Measurements from ENCODE around the gene TEX9. TPM values are rescaled to one million over a fixed set of nuclear protein-coding genes. Genes with fewer than 3 reads are reported as not detected.

Gene TEX9
- total RNA-seq, 1 donor from 2014 or later, result 32.7 TPM

GRCh38 chr15:56469483-56469882 is 104.3 kb downstream of the TEX9 start:
- Mint-ChIP-seq H3K4me1 (ENCODE audit: low read depth) (peaks cover 13% of the 10 kb centered on the region), H3K4me3 (ENCODE audit: low read depth) (no peak overlapping the region), H3K27me3 (peaks cover 31% of the 10 kb centered on the region), H3K36me3 (ENCODE audit: insufficient read depth) (no peaks in the 10 kb centered on the region), H3K9me3 (ENCODE audit: low read depth) (no peaks in the 10 kb centered on the region), H3K27ac (no peak overlapping the region)
- TF ChIP-seq, protein P1, sequence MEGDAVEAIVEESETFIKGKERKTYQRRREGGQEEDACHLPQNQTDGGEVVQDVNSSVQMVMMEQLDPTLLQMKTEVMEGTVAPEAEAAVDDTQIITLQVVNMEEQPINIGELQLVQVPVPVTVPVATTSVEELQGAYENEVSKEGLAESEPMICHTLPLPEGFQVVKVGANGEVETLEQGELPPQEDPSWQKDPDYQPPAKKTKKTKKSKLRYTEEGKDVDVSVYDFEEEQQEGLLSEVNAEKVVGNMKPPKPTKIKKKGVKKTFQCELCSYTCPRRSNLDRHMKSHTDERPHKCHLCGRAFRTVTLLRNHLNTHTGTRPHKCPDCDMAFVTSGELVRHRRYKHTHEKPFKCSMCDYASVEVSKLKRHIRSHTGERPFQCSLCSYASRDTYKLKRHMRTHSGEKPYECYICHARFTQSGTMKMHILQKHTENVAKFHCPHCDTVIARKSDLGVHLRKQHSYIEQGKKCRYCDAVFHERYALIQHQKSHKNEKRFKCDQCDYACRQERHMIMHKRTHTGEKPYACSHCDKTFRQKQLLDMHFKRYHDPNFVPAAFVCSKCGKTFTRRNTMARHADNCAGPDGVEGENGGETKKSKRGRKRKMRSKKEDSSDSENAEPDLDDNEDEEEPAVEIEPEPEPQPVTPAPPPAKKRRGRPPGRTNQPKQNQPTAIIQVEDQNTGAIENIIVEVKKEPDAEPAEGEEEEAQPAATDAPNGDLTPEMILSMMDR (IDR thresholded peaks at IDR 0.05; ENCODE audit: unreplicated experiment), result no peak
- no peak for DNase-seq (ENCODE audit: low spot score, unreplicated experiment)

- no peak overlapping the region for H3K4me3 Mint-ChIP-seq (ENCODE audit: low read depth)
- no peaks in the 10 kb centered on the region for H3K36me3 Mint-ChIP-seq (ENCODE audit: insufficient read depth)
- H3K27me3 Mint-ChIP-seq, result peaks cover 31% of the 10 kb centered on the region
- no peak overlapping the region for H3K27ac Mint-ChIP-seq
- no peaks in the 10 kb centered on the region for H3K9me3 Mint-ChIP-seq (ENCODE audit: low read depth)
- TF ChIP-seq, protein P1 (IDR thresholded peaks at IDR 0.05; ENCODE audit: unreplicated experiment), result no peak
- no peak for DNase-seq (ENCODE audit: low spot score, unreplicated experiment)
- H3K4me1 Mint-ChIP-seq (ENCODE audit: low read depth), result peaks cover 8% of the 10 kb centered on the region
Observed at GRCh38 chr15:56471440-56472069, 106.3 kb downstream of the TEX9 start.

DNA sequence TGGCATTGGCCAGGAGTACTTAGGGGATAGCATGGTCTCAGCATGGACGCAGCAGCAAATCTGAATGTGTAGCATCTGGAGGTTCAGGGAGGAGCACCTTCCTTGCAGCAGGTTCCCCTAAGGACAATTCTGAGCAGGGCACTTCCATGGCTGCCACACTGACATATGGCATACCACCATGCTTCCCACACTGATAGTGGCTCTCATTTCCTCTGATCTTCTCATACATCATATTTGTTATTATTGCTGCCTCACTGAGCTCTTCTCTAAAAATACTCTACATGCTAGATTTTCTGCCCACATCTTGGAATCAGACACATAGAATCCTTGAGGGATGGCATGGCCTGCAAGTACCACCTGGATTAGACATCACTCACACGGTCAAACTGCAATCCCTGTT is 107.1 kb downstream of the TEX9 start:
- peaks cover 31% of the 10 kb centered on the region for H3K27me3 Mint-ChIP-seq
- H3K4me1 Mint-ChIP-seq (ENCODE audit: low read depth), result peaks cover 8% of the 10 kb centered on the region
- no peak overlapping the region for H3K4me3 Mint-ChIP-seq (ENCODE audit: low read depth)
- DNase-seq (ENCODE audit: low spot score, unreplicated experiment), result no peak
- H3K9me3 Mint-ChIP-seq (ENCODE audit: low read depth), result no peaks in the 10 kb centered on the region
- no peak overlapping the region for H3K27ac Mint-ChIP-seq
- no peaks in the 10 kb centered on the region for H3K36me3 Mint-ChIP-seq (ENCODE audit: insufficient read depth)
- TF ChIP-seq, protein P1 (IDR thresholded peaks at IDR 0.05; ENCODE audit: unreplicated experiment), result no peak

- Mint-ChIP-seq H3K27me3 (peaks cover 30% of the 10 kb centered on the region), H3K4me1 (ENCODE audit: low read depth) (peaks cover 7% of the 10 kb centered on the region), H3K9me3 (ENCODE audit: low read depth) (no peaks in the 10 kb centered on the region), H3K27ac (no peak overlapping the region), H3K4me3 (ENCODE audit: low read depth) (no peak overlapping the region), H3K36me3 (ENCODE audit: insufficient read depth) (no peaks in the 10 kb centered on the region)
- no peak for DNase-seq (ENCODE audit: low spot score, unreplicated experiment)
- TF ChIP-seq, protein P1 (IDR thresholded peaks at IDR 0.05; ENCODE audit: unreplicated experiment), result no peak
Observed at GRCh38 chr15:56473017-56473416, 107.8 kb downstream of the TEX9 start.

- peaks cover 19% of the 10 kb centered on the region for H3K27me3 Mint-ChIP-seq
- H3K36me3 Mint-ChIP-seq (ENCODE audit: insufficient read depth), result no peaks in the 10 kb centered on the region
- H3K27ac Mint-ChIP-seq, result no peak overlapping the region
- no peak overlapping the region for H3K4me3 Mint-ChIP-seq (ENCODE audit: low read depth)
- TF ChIP-seq, protein P1 (IDR thresholded peaks at IDR 0.05; ENCODE audit: unreplicated experiment), result no peak
- H3K4me1 Mint-ChIP-seq (ENCODE audit: low read depth), result no peaks in the 10 kb centered on the region
- DNase-seq (ENCODE audit: low spot score, unreplicated experiment), result no peak
- peaks cover 8% of the 10 kb centered on the region for H3K9me3 Mint-ChIP-seq (ENCODE audit: low read depth)
Observed at GRCh38 chr15:56475351-56475750, 110.1 kb downstream of the TEX9 start.

Other genes with a start within 250 kb of the TEX9 start
- gene RFX7, start 121.5 kb upstream of the TEX9 start, total RNA-seq, result 33.6 and 36.5 TPM in 2 replicates
- 4.5 and 4.8 TPM in 2 replicates for gene MNS1, start 99.7 kb downstream of the TEX9 start, total RNA-seq